GM19372 (cell line): Measurements from ENCODE around the gene AIPL1.

Experiments
- ATAC-seq: cut with Tn5 transposase; IDR thresholded peaks from one replicate; pipeline ENCODE4 v1.9.1; 2021; ENCODE audit warnings: mild to moderate bottlenecking, low read depth, moderate library complexity; ENCODE audit not compliant: unreplicated experiment

Gene AIPL1

GRCh38 chr17:6468051-6468790, 33.3 kb upstream of the AIPL1 start:
- no peak for ATAC-seq

- no peak for ATAC-seq
Observed at GRCh38 chr17:6467567-6467966, 32.6 kb upstream of the AIPL1 start.

- no peak for ATAC-seq
Observed at GRCh38 chr17:6465206-6466003, 30.5 kb upstream of the AIPL1 start.

GRCh38 chr17:6464446-6465041, 29.6 kb upstream of the AIPL1 start:
- ATAC-seq = no peak

DNA sequence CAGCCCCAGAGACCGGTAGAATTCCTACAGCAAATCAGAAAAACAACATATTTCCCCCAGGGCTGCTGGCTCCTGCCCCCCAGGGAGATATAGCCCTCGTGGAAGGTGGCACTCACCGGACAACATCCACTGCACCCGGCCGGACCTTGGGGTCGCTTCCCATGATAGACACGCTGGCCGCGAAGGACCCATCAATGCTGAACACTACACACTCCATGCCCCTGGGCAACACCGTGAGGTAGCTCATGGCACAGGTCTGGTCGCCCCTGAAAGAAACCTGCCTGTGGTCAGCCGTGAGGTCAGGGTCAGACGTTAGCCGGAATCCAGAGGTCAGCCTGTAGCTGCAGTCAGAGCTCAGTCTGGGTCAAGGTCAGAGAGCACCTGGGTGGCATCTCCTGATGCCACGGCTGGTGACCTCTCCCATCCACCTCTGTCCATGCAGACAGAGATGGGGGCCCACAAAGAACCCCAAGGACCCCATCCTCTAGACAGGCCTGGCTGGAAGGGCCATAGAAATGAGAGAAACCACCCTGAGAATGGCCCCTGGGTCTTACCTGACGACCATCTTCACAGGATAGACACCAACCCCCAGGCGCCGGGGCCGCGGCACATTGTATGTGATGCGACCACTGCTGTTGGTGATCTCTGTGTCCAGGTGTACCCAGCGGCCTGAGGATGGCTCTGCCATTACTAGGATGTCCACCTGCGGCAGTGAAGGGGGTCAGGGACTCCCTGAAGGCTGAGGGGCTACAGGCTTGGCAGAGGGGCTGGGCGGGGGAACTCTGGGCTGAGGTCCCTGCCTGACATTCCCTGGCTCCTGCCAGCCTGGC, 28.9 kb upstream of the AIPL1 start:
- no peak for ATAC-seq

GRCh38 chr17:6462692-6463091, 27.8 kb upstream of the AIPL1 start:
- no peak for ATAC-seq

GRCh38 chr17:6461792-6462524, 27.0 kb upstream of the AIPL1 start:
- no peak for ATAC-seq

DNA sequence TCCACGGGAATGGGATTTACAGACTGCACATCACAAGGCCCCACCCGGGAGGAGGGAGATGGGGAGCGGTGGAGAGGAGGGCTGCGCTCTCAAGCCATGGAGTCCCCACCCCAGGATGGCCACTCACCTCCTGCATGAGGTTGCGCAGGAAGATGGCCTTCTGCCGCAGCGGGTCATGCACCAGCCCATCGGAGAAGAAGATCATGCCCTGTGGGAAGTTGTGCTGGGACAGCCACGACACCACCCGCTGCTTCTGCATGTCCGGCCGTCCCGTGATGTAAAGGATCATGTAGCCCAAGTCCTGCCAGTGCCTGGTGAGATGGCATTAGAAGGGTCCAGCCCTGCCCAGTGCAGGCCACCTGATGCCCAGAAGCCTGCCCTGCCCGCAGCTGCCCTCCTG, 26.3 kb upstream of the AIPL1 start:
- ATAC-seq = no peak

- no peak for ATAC-seq
Observed at GRCh38 chr17:6460531-6461161, 25.7 kb upstream of the AIPL1 start.

DNA sequence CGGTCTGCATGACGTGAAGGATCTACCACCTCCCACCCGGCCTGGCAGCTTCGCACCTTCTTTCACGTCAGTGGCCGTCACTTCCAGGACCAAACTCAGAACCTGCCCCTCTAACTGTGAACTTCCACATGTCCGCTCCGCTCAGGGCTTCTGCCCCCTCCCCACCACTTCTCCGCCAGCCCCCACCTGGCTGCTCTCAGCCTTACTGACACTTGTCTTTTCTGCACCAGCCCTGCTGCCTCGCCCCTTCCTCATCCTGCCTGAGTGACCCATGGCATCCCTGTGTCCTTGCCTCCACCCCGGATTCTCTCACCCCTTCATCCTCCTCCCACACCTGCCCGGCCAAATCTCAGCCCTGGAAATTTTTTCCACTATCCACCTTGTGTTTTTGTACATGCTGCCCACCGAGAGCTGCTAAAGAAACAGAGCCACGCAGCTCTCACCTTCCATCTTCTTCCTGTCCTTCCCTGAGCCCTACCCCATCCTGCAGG, 23.6 kb upstream of the AIPL1 start:
- no peak for ATAC-seq

- no peak for ATAC-seq
Observed at GRCh38 chr17:6457688-6458459, 23.0 kb upstream of the AIPL1 start.

GRCh38 chr17:6456914-6457687, 22.2 kb upstream of the AIPL1 start:
- ATAC-seq = no peak

- ATAC-seq = no peak
Observed at GRCh38 chr17:6456321-6456720, 21.4 kb upstream of the AIPL1 start.

- ATAC-seq = no peak
Observed at GRCh38 chr17:6455321-6455705, 20.4 kb upstream of the AIPL1 start.

- no peak for ATAC-seq
Observed at GRCh38 chr17:6454495-6455320, 19.8 kb upstream of the AIPL1 start.

DNA sequence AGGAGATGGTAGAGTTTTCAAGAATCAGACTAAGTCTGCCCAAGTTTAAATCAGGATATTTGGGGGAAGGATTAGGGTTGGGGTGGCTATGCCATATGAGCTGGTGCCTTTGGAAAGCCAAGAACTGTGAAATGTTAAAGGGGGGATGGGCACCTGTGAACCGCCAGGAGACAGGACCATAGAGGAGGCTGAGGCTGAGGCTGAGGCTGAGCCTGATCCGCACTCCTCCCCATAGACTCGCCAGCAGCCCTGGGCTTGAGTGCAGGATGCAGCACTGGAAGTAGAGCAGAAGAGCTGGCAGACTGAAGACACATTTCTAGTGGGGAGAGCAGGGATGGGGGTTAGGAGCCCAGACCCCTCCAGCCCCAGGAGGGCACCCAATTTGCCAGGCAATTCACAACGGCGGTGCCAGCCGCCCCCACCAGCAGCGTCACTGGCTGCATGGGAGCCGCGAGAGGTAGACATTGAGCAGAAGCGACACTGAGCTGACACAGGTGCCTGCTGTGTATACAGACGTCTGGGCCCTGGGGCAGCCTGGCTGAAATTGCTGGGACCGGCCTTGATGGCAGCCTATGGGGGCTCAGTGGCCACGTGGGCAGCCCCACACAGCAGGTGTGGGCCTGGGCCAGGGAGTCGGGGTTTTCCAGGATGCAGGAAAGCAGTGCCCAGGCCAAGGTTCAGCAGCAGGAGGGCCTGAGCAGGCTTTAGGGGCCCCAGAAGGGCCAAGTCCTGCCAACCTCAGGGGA, 18.5 kb upstream of the AIPL1 start:
- no peak for ATAC-seq
